GM23248 (cell line): ENCODE data around the gene ARNT2. TPM values are rescaled to one million over a fixed set of nuclear protein-coding genes. Genes with fewer than 3 reads are reported as not detected.
A peak's percentile ranks its signal among the peaks of the same experiment; 100 is the strongest.

Experiments
- DNase-seq: peaks from one replicate; pipeline ENCODE4 v3.0.0-alpha.2; 2015
- H2AFZ ChIP-seq: fragments of 200-600 bp; sonication (generic); 2 replicates; pipeline ENCODE4 v1.6.1; 2016; ENCODE audit warnings: antibody characterized with exemption
- H3F3A ChIP-seq: fragments of 200-600 bp; sonication (generic); 2 replicates; pipeline ENCODE4 v1.6.1; 2016; ENCODE audit warnings: mild to moderate bottlenecking, antibody characterized with exemption, mixed run types; ENCODE audit not compliant: insufficient read depth
- H3K27ac ChIP-seq: fragments of 200-600 bp; sonication (generic); 2 replicates; pipeline ENCODE4 v1.5.1; 2016; ENCODE audit warnings: mild to moderate bottlenecking
- H3K27me3 ChIP-seq: fragments of 200-600 bp; sonication (generic); replicated peaks from 2 replicates; pipeline ENCODE4 v1.6.1; 2016; ENCODE audit warnings: mild to moderate bottlenecking; ENCODE audit not compliant: insufficient read depth
- H3K36me3 ChIP-seq: fragments of 200-600 bp; sonication (generic); 2 replicates; pipeline ENCODE4 v1.6.1; 2016; ENCODE audit warnings: low read depth, mild to moderate bottlenecking
- H3K4me1 ChIP-seq: fragments of 200-600 bp; sonication (generic); 2 replicates; pipeline ENCODE4 v1.6.1; 2016; ENCODE audit warnings: mild to moderate bottlenecking; ENCODE audit not compliant: insufficient read depth
- H3K4me2 ChIP-seq: fragments of 200-600 bp; sonication (generic); one replicate; pipeline ENCODE4 v1.6.1; 2016; ENCODE audit warnings: mild to moderate bottlenecking; ENCODE audit not compliant: unreplicated experiment
- H3K4me3 ChIP-seq: fragments of 200-600 bp; sonication (generic); 2 replicates; pipeline ENCODE4 v1.5.1; 2016; ENCODE audit warnings: mild to moderate bottlenecking
- H3K79me2 ChIP-seq: fragments of 200-600 bp; sonication (generic); 2 replicates; pipeline ENCODE4 v1.6.1; 2016; ENCODE audit warnings: mild to moderate bottlenecking; ENCODE audit not compliant: insufficient read depth
- H3K9ac ChIP-seq: fragments of 200-600 bp; sonication (generic); 2 replicates; pipeline ENCODE4 v1.6.1; 2016; ENCODE audit warnings: mild to moderate bottlenecking
- H3K9me2 ChIP-seq: fragments of 200-600 bp; sonication (generic); 2 replicates; pipeline ENCODE4 v1.6.1; 2016; ENCODE audit warnings: mixed run types, mild to moderate bottlenecking, moderate library complexity; ENCODE audit not compliant: insufficient read depth
- H3K9me3 ChIP-seq: fragments of 200-600 bp; sonication (generic); one replicate; pipeline ENCODE4 v1.6.1; 2017; ENCODE audit warnings: low read depth
- H4K20me1 ChIP-seq: fragments of 200-600 bp; sonication (generic); 2 replicates; pipeline ENCODE4 v1.6.0; 2016; ENCODE audit not compliant: insufficient read depth
- EZH2 ChIP-seq: fragments of 200-600 bp; sonication (generic); IDR thresholded peaks from 2 replicates; pipeline ENCODE4 v1.6.1; 2018; ENCODE audit warnings: antibody characterized with exemption, mild to moderate bottlenecking; ENCODE audit not compliant: insufficient read depth, poor library complexity, severe bottlenecking
- EZH2phosphoT487 ChIP-seq: fragments of 200-600 bp; sonication (generic); IDR thresholded peaks from 2 replicates; pipeline ENCODE4 v1.6.1; 2018; ENCODE audit warnings: antibody characterized with exemption, moderate library complexity, mild to moderate bottlenecking, low read depth; ENCODE audit not compliant: insufficient read depth
- WGBS, 2 experiments: methylation state at CpG; one replicate each; pipeline ENCODE4 v1.1.6; 2015 to 2017; ENCODE audit warnings: low lambda C conversion rate in 2 of 2, low coverage in 1 of 2; ENCODE audit errors: missing lambda C conversion rate in 2 of 2; 5-methylcytosine and 5-hydroxymethylcytosine counted together
- in situ Hi-C: fragments of 300-500 bp; cut with MboI; formaldehyde crosslinking; loops from 2 replicates; pipeline ENCODE4 v1.15.0; 2020
- polyA plus RNA-seq: library from polyadenylated mRNA; unstranded; fragments of >200 nt; fragmentation: Nextera tagmentation; extraction: Ambion mirVana; gene quantifications from 2 replicates; pipeline ENCODE4 v1.2.1, GENCODE V29; 2016
- total RNA-seq: library from RNA; depleted of rRNA; stranded (reverse); fragments of >200 nt; shearing (Covaris generic); gene quantifications from 2 replicates; pipeline ENCODE4 v1.2.3, GENCODE V29; 2014

The ARNT2 gene
- total and polyA plus RNA-seq, 2 experiments from 2014 or later, result 9.3 to 23.5 TPM

- H3K4me2 ChIP-seq, result peak overlapping the region; percentile 54
- DNase-seq, result peak; percentile 96
- H3K4me1 ChIP-seq, result peaks cover 29% of the 10 kb centered on the region
- H3K79me2 ChIP-seq, result no peaks in the 10 kb centered on the region
- in situ Hi-C loops, result loop anchor here (5.0 to 10.0 kb wide), 2 partner anchors 109 to 326 kb away; no protein-coding TSS in a partner anchor
- peak overlapping the region; percentile 61 for H3K27ac ChIP-seq
- no peak overlapping the region for H2AFZ ChIP-seq
- no peaks in the 10 kb centered on the region for H3K27me3 ChIP-seq
- H3K9me3 ChIP-seq, result no peaks in the 10 kb centered on the region
- no peaks in the 10 kb centered on the region for H4K20me1 ChIP-seq
- peaks cover 13% of the 10 kb centered on the region for H3F3A ChIP-seq
- H3K36me3 ChIP-seq, result no peaks in the 10 kb centered on the region
- H3K4me3 ChIP-seq, result no peak overlapping the region
- 21% methylated on average over 17 of the region's 17 CpGs for WGBS, 2 experiments
- TF ChIP-seq EZH2 (no peak), EZH2phosphoT487 (peak; percentile 90)
- peak overlapping the region; percentile 23; the same call in 1 of the 2 replicates for H3K9ac ChIP-seq
- H3K9me2 ChIP-seq, result no peaks in the 10 kb centered on the region
Measured at GRCh38 chr15:80455668-80456442, 51.7 kb downstream of the ARNT2 start.

DNA sequence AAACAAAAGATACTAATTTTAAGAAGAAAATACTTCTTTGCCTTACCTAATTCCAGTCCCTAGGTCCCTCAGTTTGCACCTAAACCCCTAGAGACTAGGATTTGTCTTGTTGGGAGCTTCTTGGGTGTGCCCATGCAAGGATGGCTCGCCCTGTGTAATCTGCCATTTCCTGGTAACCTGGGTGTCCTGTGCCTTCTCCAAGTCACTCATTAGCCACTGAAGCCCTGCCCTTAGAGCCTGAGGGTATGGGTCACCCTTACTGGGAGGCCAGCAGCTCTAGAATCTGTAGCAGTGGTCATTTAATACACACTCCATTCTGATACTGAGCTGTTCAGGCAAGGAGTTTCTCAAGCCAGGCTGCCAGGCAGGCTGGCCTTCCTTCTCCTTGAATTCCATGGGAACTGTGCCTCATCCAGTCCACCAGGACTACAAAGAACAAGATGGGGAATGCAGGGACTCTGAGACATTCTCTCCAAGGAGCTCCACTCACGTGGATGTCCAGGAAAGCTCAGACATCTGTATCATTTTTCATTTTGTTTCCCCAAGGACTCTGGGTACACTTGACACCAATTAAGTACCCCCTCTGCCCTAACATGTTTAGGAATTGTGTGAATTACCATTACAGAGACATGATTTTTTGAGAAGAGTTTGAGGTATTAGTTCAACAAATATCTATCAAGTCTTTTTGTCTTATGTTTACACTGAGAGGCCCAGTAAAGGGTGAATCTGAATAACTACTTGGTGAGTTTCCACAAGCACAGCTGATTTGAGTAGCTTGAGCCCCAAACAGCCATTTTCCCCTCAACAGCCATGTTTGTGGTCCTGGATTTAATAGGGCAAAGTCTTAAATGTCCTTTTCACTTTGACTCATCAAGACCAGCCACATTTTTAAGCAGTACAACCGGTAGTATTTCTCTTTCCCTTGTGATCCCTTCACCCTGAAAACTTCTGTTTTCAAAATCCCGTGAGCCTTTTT lies 52.6 kb downstream of the ARNT2 start:
- Histone ChIP-seq H2AFZ (no peak overlapping the region), H3K27me3 (no peaks in the 10 kb centered on the region), H3F3A (peaks cover 13% of the 10 kb centered on the region), H3K4me1 (peaks cover 29% of the 10 kb centered on the region), H3K4me3 (no peak overlapping the region), H3K9me3 (no peaks in the 10 kb centered on the region), H3K4me2 (peak overlapping the region; percentile 14), H3K79me2 (no peaks in the 10 kb centered on the region), H4K20me1 (no peaks in the 10 kb centered on the region), H3K9me2 (no peaks in the 10 kb centered on the region), H3K27ac (no peak overlapping the region), H3K36me3 (no peaks in the 10 kb centered on the region), H3K9ac (no peak overlapping the region)
- in situ Hi-C loops, result loop anchor here (5.0 to 10.0 kb wide), 2 partner anchors 108 to 325 kb away; no protein-coding TSS in a partner anchor
- WGBS, 2 experiments, result 72 to 74% methylated on average over 4 of the region's 4 CpGs
- peak; percentile 50 for DNase-seq
- TF ChIP-seq EZH2, result no peak

DNA sequence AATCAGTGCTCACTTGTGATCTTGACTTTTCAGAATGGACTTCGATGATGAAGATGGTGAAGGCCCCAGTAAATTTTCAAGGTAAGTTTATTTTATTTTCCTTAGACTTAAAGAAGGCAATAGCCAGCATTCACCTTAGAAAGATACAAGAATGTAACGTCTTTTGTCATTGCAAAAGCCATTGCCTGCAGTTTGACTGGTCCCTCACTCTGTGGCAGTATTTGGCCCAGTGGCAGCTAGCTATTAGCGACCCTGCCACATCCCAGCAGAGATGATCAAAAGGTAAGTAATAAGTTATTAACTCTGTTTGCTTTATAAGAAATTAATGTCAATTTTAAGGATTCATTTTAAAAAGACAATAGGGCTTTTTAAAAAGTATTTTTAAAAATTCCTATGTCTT lies 53.7 kb downstream of the ARNT2 start:
- peaks cover 29% of the 10 kb centered on the region for H3K4me1 ChIP-seq
- in situ Hi-C loops, result loop anchor here (5.0 to 10.0 kb wide), 2 partner anchors 107 to 324 kb away; no protein-coding TSS in a partner anchor
- no peaks in the 10 kb centered on the region for H3K9me2 ChIP-seq
- no peaks in the 10 kb centered on the region for H3K36me3 ChIP-seq
- no peaks in the 10 kb centered on the region for H3K79me2 ChIP-seq
- TF ChIP-seq EZH2 (no peak), EZH2phosphoT487 (no peak)
- peaks cover 13% of the 10 kb centered on the region for H3F3A ChIP-seq
- no peak overlapping the region for H3K9ac ChIP-seq
- H3K27me3 ChIP-seq, result no peaks in the 10 kb centered on the region
- DNase-seq, result no peak
- WGBS, 2 experiments, result 96 to 97% methylated on average over 3 of the region's 3 CpGs
- H3K4me3 ChIP-seq, result no peak overlapping the region
- H3K27ac ChIP-seq, result no peak overlapping the region
- H3K4me2 ChIP-seq, result no peak overlapping the region
- no peak overlapping the region for H2AFZ ChIP-seq
- H4K20me1 ChIP-seq, result no peaks in the 10 kb centered on the region
- H3K9me3 ChIP-seq, result no peaks in the 10 kb centered on the region

GRCh38 chr15:80458580-80458979 lies 54.4 kb downstream of the ARNT2 start:
- H3K4me2 ChIP-seq, result no peak overlapping the region
- H3K9me3 ChIP-seq, result no peaks in the 10 kb centered on the region
- no peak overlapping the region for H3K4me3 ChIP-seq
- H3K79me2 ChIP-seq, result no peaks in the 10 kb centered on the region
- peaks cover 13% of the 10 kb centered on the region for H3F3A ChIP-seq
- peaks cover 29% of the 10 kb centered on the region for H3K4me1 ChIP-seq
- no peaks in the 10 kb centered on the region for H4K20me1 ChIP-seq
- H3K27me3 ChIP-seq, result no peaks in the 10 kb centered on the region
- no peak overlapping the region for H2AFZ ChIP-seq
- H3K9ac ChIP-seq, result no peak overlapping the region
- TF ChIP-seq EZH2 (no peak), EZH2phosphoT487 (no peak)
- WGBS, 2 experiments, result 95 to 100% methylated on average over 2 of the region's 2 CpGs
- DNase-seq, result no peak
- in situ Hi-C loops, result loop anchor here (5.0 to 10.0 kb wide), 2 partner anchors 106 to 324 kb away; no protein-coding TSS in a partner anchor
- H3K27ac ChIP-seq, result no peak overlapping the region
- no peaks in the 10 kb centered on the region for H3K36me3 ChIP-seq
- no peaks in the 10 kb centered on the region for H3K9me2 ChIP-seq
